Heart left ventricle (tissue), 16 donors: Measurements from ENCODE around the gene STRN4. TPM values are rescaled to one million over a fixed set of nuclear protein-coding genes. Genes with fewer than 3 reads are reported as not detected.
A peak's percentile ranks its signal among the peaks of the same experiment; 100 is the strongest.

Experiments
- ATAC-seq, 4 donors: fragments of 200-7000 bp; cut with Tn5 transposase; one replicate each; pipeline ENCODE4 v1.9.1; 2020 to 2022; ENCODE audit warnings: moderate library complexity in 4 of 4, mild to moderate bottlenecking in 3 of 4, moderate number of reproducible peaks in 1 of 4
- DNase-seq, 5 donors: peaks; one replicate each; pipeline ENCODE4 v3.0.0-alpha.2; 2020
- H3K27ac ChIP-seq, 12 donors: fragments of 200-600 bp; sonication (generic) in 4 of 12; one replicate each; pipeline versions ENCODE4 v1.5.0 to v1.8.0; 2016 to 2022; ENCODE audit warnings: mild to moderate bottlenecking in 2 of 12
- H3K27me3 ChIP-seq, 9 donors: fragments of 200-600 bp; sonication (generic) in 2 of 9; one replicate each; pipeline versions ENCODE4 v1.5.1 to v1.8.0; 2016 to 2022; ENCODE audit warnings: mild to moderate bottlenecking in 3 of 9
- H3K36me3 ChIP-seq, 9 donors: fragments of 200-600 bp; sonication (generic) in 2 of 9; one replicate each; pipeline versions ENCODE4 v1.5.0 to v1.8.0; 2018 to 2022; ENCODE audit warnings: mild to moderate bottlenecking in 2 of 9
- H3K4me1 ChIP-seq, 12 donors: fragments of 200-600 bp; sonication (generic) in 4 of 12; one replicate each; pipeline versions ENCODE4 v1.5.0 to v1.8.0; 2016 to 2022; ENCODE audit warnings: mild to moderate bottlenecking in 3 of 12
- H3K4me3 ChIP-seq, 12 donors: fragments of 200-600 bp; sonication (generic) in 4 of 12; one replicate each; pipeline versions ENCODE4 v1.5.0 to v1.8.0; 2017 to 2022; ENCODE audit warnings: mild to moderate bottlenecking in 9 of 12, moderate library complexity in 4 of 12
- H3K9me3 ChIP-seq, 12 donors: fragments of 200-600 bp; sonication (generic) in 4 of 12; one replicate each; pipeline versions ENCODE4 v1.5.0 to v1.8.0; 2016 to 2022; ENCODE audit warnings: mild to moderate bottlenecking in 1 of 12
- POLR2A ChIP-seq, 2 donors: fragments of 450-650 bp; IDR thresholded peaks; one replicate each; pipeline ENCODE4 v1.6.1; 2017; ENCODE audit warnings: antibody characterized with exemption in 2 of 2, mild to moderate bottlenecking in 2 of 2, moderate library complexity in 2 of 2
- WGBS, 4 donors: extraction: QIAGEN DNeasy Blood & Tissue Kit in 2 of 4; methylation state at CpG; one replicate each; pipeline versions ENCODE4 v1.1.5 to v1.1.7; 2013 to 2018; 5-methylcytosine and 5-hydroxymethylcytosine counted together
- intact Hi-C, 10 donors: fragments of 100-400 bp; cut with DNase I; formaldehyde crosslinking; loops; one replicate each; pipeline versions ENCODE4 v1.11.1 to v1.14.2; 2022
- polyA plus RNA-seq, 2 donors: library from polyadenylated mRNA; stranded (reverse); fragments of 200-250 nt; gene quantifications; one replicate each; pipeline ENCODE4 v1.2.3, GENCODE V29; 2013
- total RNA-seq, 9 donors: library from RNA; depleted of rRNA in 2 of 9; stranded (reverse); fragments of >200 nt in 2 of 9; fragmentation: NEBNext Ultra II Directional in 3 of 9; extraction: Animal tissue kit (Norgen Biotek cat#: 25700) in 3 of 9; gene quantifications; one replicate each; pipeline versions ENCODE4 v1.1.0 to v1.2.4, GENCODE V29; 2016 to 2023
- TF ChIP-seq, protein P1 (sequence below), 12 donors: fragments of 200-600 bp; sonication (generic) in 4 of 12; IDR thresholded peaks; one replicate each; pipeline versions ENCODE4 v1.5.0 to v1.8.0; 2018 to 2022; ENCODE audit warnings: antibody characterized with exemption in 12 of 12, mild to moderate bottlenecking in 5 of 12
- donor health status: ischemic (EF 13 %, LVEDD 7.1; RV severe dilation, severe dysfunction).
- donor health status: healthy with polysubstance abuse.
- donor health status: DM: no; HTN: yes; CAD: no.
- donor health status: DM: no; HTN: no; CAD: no.
- donor health status: ischemic (EF 25% LVEDD 6.9; RV normal size, moderate dysfunction).
- donor health status: ischemic (EF 25% LVEDD 5.7; RV mildly dilated, moderate dysfunction).
- donor health status: healthy.
- donor health status: DM: yes; HTN: yes; CAD: no.
- donor health status: ischemic (EF 35%, LVEDD 5.7; RV mildly dilated, moderate dysfunction).
- donor health status: nonischemic (EF 11% LVEDD 7.7; RV severe dilation, severe dysfunction).
- donor health status: DM: yes; HTN: yes; CAD: no.
- donor health status: PGD.
- donor health status: ischemic (EF 29% LVEDD 5.4; RV normal size, mild dysfunction).
- donor health status: nonischemic (EF 23%, LVEDD 6.1; RV moderate dilation, normal function).

STRN4 gene
- total and polyA plus RNA-seq, 11 donors, result 41.0 to 93.6 (median 53.7) TPM

- intact Hi-C loops, result no loop called here
- no peak overlapping the region for H3K4me3 ChIP-seq
- peaks cover 0 to 34% (median 17%) of the 10 kb centered on the region in 12 donors for H3K4me1 ChIP-seq
- WGBS, 4 donors, result 77 to 83% (median 81%) methylated on average over 3 to 16 of the region's 16 CpGs
- no peak overlapping the region for H3K27ac ChIP-seq
- H3K36me3 ChIP-seq, result peaks cover 2 to 88% (median 85%) of the 10 kb centered on the region in 9 donors
- DNase-seq, result peak in 1 of 5 donors; percentile 45
- no peak for ATAC-seq
- H3K9me3 ChIP-seq, result no peaks in the 10 kb centered on the region
- TF ChIP-seq, protein P1, sequence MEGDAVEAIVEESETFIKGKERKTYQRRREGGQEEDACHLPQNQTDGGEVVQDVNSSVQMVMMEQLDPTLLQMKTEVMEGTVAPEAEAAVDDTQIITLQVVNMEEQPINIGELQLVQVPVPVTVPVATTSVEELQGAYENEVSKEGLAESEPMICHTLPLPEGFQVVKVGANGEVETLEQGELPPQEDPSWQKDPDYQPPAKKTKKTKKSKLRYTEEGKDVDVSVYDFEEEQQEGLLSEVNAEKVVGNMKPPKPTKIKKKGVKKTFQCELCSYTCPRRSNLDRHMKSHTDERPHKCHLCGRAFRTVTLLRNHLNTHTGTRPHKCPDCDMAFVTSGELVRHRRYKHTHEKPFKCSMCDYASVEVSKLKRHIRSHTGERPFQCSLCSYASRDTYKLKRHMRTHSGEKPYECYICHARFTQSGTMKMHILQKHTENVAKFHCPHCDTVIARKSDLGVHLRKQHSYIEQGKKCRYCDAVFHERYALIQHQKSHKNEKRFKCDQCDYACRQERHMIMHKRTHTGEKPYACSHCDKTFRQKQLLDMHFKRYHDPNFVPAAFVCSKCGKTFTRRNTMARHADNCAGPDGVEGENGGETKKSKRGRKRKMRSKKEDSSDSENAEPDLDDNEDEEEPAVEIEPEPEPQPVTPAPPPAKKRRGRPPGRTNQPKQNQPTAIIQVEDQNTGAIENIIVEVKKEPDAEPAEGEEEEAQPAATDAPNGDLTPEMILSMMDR (IDR thresholded peaks at IDR 0.05), result no peak
- no peak for TF ChIP-seq POLR2A (IDR thresholded peaks at IDR 0.05)
- H3K27me3 ChIP-seq, result no peaks in the 10 kb centered on the region
Observed at GRCh38 chr19:46723023-46723461, 23.2 kb downstream of the STRN4 start.

DNA sequence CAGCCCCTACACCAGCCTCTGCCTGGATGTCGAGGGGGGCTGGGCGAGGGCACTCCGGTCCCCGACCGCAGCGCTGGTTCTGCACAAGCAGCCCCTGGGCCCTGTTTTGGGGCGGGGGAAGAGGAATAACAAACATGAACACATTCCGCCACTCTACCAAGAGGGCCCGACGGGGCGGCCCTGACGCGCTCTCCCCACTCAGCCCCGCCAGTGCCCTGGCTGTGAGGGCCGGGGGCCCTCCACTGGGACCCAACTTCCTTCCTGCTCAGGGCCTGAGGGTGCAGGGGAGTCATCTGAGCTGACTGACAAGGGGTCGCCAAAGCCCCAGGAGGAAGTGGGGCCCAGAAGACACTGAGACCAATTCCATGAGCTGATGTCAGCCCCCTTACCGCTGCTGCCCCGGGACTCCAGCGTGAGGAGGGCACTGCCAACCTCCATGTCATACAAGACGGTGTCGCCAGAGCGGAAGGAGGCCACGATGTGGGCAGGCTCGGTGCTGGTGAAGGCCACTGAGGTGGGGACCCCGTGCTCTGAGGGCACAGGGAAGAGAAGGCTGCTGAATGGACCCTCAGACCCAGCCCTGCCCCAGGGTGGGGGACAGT lies 23.7 kb downstream of the STRN4 start:
- TF ChIP-seq, protein P1 (IDR thresholded peaks at IDR 0.05), result no peak
- no peak for TF ChIP-seq POLR2A (IDR thresholded peaks at IDR 0.05)
- Histone ChIP-seq H3K27me3 (no peaks in the 10 kb centered on the region), H3K27ac (no peak overlapping the region), H3K4me1 (peaks cover 0 to 34% (median 19%) of the 10 kb centered on the region in 12 donors), H3K9me3 (no peaks in the 10 kb centered on the region), H3K4me3 (no peak overlapping the region), H3K36me3 (peaks cover 2 to 83% (median 80%) of the 10 kb centered on the region in 9 donors)
- WGBS, 4 donors, result 83 to 92% (median 86%) methylated on average over 24 to 25 of the region's 25 CpGs
- intact Hi-C loops, result no loop called here
- no peak for ATAC-seq
- DNase-seq, result peak in 1 of 5 donors; percentile 52

DNA sequence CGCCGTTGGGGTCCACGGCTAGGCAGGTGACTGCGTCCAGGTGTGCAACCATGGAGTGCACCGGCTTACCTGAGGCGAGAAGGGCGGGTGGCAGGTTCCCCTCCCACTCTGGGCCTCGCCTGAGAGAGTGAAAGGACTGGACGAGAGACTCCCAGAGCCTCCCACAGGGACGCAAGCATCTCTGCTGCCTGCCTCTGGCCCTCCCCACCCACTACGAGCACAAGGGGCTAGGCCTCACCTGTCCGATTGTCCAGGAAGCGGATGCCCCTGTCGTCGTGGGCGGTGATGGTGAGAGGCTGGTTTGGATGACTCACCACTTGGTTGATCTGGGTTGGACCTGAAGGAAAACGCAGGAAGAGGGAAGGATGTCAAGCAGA lies 24.3 kb downstream of the STRN4 start:
- intact Hi-C loops, result no loop called here
- 81 to 87% (median 83%) methylated on average over 12 to 17 of the region's 17 CpGs for WGBS, 4 donors
- no peaks in the 10 kb centered on the region for H3K9me3 ChIP-seq
- no peak for TF ChIP-seq POLR2A (IDR thresholded peaks at IDR 0.05)
- peaks cover 0 to 32% (median 18%) of the 10 kb centered on the region in 12 donors for H3K4me1 ChIP-seq
- no peak overlapping the region for H3K27ac ChIP-seq
- no peak for DNase-seq
- H3K36me3 ChIP-seq, result peaks cover 2 to 78% (median 74%) of the 10 kb centered on the region in 9 donors
- no peaks in the 10 kb centered on the region for H3K27me3 ChIP-seq
- no peak for ATAC-seq
- no peak overlapping the region for H3K4me3 ChIP-seq

- no peaks in the 10 kb centered on the region for H3K27me3 ChIP-seq
- 82 to 86% (median 84%) methylated on average over 13 to 16 of the region's 16 CpGs for WGBS, 4 donors
- DNase-seq, result peak in 1 of 5 donors; percentile 41
- peaks cover 2 to 72% (median 69%) of the 10 kb centered on the region in 9 donors for H3K36me3 ChIP-seq
- peaks cover 0 to 26% (median 14%) of the 10 kb centered on the region in 12 donors for H3K4me1 ChIP-seq
- ATAC-seq, result no peak
- intact Hi-C loops, result no loop called here
- H3K27ac ChIP-seq, result no peak overlapping the region
- no peaks in the 10 kb centered on the region for H3K9me3 ChIP-seq
- no peak for TF ChIP-seq POLR2A (IDR thresholded peaks at IDR 0.05)
- TF ChIP-seq, protein P1 (IDR thresholded peaks at IDR 0.05), result peak in 1 of 12 donors; percentile 12
- H3K4me3 ChIP-seq, result no peak overlapping the region
Observed at GRCh38 chr19:46721269-46722003, 24.8 kb downstream of the STRN4 start.
